GM18909 (cell line): Measurements from ENCODE around the gene POU6F2.
"Not testable (repeated sequence)": the region's sequence is repeated elsewhere in the genome, so short reads cannot be mapped to it uniquely, and the experiment has no call there.

Experiments
- ATAC-seq: cut with Tn5 transposase; IDR thresholded peaks from one replicate; pipeline ENCODE4 v1.9.1; 2021; ENCODE audit warnings: mild to moderate bottlenecking; ENCODE audit not compliant: unreplicated experiment, poor library complexity

POU6F2 gene, protein sequence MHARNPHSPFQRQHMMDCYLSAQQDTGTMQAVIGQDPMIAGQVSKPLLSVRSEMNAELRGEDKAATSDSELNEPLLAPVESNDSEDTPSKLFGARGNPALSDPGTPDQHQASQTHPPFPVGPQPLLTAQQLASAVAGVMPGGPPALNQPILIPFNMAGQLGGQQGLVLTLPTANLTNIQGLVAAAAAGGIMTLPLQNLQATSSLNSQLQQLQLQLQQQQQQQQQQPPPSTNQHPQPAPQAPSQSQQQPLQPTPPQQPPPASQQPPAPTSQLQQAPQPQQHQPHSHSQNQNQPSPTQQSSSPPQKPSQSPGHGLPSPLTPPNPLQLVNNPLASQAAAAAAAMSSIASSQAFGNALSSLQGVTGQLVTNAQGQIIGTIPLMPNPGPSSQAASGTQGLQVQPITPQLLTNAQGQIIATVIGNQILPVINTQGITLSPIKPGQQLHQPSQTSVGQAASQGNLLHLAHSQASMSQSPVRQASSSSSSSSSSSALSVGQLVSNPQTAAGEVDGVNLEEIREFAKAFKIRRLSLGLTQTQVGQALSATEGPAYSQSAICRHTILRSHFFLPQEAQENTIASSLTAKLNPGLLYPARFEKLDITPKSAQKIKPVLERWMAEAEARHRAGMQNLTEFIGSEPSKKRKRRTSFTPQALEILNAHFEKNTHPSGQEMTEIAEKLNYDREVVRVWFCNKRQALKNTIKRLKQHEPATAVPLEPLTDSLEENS

DNA sequence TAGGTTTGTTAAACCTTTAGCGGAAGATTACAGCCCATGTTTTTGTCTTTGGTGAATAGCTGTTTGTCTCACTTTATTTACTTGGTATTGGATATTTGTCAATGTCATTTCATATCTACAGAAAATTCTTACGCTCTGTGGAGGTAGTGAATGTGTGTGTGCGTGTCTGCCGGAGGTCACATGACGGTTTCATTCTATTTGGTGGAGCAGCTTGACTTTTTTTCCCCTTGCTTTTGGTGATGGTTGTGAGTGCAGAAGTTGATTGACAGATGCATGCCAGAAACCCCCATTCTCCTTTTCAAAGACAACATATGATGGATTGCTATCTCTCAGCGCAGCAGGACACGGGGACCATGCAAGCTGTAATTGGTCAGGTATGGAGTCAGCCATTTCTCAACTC lies at the start of gene POU6F2:
Gene POU6F2 (plus strand): TSS at position 225 of the 400 bp plus-strand sequence. CDS start 45 bp downstream, at position 270.
- ATAC-seq: no peak

DNA sequence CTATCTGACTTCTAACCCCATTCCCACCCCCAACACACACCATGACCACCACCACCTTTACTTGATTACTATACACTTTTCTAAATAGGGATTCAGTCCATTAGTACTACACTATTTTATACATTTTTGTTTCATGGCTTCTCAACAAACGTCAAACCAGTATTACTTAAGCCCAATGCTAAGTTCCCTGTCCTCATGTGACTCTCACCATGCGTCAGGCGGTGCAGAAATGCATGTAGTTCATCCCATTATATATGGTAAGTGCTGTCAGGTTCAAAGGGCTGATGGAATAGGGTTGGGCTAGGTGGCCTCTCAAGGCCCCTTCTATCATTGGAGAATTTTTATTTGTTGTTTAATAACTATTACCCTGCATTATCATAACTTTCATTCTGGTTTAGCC lies 49.2 kb upstream of the POU6F2 start:
- no peak for ATAC-seq

DNA sequence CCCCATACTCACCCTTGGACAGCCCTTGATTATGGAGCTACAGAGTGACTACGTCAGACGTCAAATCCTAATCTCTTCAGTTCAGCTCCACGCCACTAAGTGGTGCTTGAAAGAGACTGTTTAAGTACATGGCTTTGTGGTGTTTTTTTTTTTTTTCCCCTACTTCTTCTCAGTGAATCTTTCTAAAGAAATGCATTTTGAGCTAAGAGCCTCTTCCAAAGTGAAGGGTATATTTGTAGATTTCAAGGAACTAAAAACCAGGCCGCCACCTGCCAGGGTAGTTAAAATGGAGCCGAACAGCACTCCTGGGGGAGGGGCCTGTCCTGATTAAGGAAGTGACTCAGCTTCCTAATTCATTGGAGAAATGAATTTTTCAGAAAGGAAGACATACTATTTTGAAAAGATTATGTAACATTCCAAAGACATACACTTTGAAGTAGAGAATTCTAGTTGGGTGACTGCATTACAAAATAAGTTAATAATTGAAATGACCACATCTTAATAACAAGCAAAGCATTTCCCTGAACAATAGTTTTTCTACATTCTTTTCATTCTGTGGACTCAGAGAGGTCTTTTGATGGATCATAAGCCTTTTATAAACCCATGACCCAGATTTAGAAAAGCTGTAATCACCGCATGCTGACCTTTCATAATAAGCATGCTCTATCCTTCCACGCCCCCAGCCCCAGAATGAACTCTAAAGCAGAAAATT lies 48.1 kb upstream of the POU6F2 start:
- no peak for ATAC-seq

DNA sequence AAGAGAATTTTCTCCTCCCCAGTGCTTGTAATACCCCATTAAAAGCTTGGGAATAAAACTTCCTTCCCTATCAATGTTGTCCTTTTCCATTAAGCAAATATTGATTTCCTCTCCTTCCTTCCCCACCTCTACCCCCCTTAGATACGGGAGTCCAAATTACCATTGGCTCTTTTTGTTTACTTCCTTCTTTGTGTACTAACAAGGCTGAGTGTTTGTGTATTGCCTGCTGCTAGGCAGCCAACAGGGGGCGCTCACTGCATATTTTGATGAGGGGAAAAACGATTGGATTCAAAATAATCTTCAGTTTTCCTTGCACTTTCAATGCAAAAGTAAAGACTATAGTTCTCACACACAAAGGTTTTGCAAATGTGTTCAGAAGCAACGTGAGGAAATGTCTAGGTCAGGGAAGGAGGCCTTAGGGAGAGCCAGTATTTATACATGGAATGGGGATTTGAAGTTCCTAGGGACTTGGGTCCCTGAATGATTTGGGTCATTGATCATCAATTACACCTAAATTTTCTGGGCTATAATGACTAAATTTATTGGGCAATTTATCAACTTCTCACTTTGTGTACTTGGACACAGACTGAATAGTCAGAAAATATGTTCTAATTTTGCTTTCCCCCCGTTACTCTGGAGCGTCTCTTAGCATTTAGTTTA lies 45.1 kb upstream of the POU6F2 start:
- peak; percentile 83 for ATAC-seq

DNA sequence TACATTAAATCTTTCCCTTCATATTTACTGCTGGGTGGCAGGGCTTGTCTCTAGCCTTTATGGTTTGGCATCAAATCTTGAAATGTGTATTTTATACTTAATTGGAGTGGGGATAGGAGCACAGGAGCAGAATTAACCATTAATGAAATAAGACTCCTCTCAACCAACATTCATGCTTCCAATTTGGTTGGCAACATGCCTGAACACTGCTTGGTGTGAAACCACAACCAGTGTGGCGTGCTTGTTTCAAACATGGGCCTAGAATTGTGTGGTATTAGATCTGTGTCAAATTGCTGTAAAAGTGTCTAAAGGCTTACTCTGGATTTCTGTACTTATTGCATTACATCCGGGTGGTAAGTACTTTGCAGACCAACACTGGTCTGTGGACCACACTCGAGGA lies 43.7 kb upstream of the POU6F2 start:
- no peak for ATAC-seq

DNA sequence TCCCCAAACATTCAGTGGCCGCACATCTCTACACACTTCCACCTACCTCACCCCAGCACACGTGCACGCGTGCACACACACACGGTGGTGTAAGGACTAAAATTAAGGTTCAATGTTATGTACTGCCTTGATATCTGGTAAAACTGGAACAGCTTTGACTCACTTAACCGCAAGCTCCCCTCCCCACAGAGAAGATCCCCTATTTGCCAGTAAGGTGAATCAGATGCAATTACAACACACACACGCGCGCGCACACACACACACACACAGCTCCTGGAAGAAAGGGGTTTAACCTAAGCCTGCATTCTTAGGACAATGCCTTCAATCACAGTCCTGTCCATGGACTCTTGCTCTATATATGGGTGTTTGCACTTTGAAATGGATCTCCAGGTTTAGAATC lies 43.2 kb upstream of the POU6F2 start:
- ATAC-seq: no peak

DNA sequence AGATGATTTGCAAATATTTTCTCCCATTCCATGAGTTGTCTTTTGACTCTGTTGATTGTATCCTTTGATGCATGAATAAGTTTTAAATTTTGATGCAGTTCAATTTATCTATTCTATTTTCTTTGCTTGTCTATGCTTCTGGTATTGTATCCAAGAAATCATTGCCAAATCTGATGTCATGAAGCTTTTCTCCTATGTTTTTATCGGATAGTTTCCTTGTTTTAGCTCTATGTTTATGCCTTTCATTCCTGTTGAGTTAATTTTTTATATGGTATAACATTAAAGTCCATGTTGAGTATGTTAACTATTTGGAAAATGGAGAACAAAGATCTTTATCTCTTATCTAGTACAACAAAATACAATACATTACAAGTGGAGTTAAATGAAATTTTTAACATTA lies 41.1 kb upstream of the POU6F2 start:
- ATAC-seq: no peak

DNA sequence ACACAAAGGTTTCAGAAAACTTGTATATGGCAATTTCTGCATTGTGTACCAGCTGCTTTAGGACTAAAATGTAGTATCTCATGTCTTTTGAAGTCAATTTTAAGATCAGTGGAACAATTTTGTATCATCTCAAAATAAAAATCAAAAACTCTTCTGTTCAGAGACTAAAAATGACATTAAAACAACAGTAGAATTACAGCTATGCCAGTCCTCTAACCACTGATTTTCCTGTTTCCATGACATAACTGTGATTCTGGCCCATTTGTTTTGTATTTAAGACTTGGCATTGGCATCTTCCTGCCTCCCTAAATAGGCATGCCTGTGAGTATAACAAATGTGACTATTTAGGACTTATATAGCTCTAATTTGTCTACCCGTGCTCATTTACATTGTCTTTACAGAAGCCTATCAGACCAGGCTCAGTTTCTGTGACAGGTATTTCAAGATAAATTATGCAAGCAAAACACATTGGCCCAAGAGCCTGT lies 39.7 kb upstream of the POU6F2 start:
- no peak for ATAC-seq

DNA sequence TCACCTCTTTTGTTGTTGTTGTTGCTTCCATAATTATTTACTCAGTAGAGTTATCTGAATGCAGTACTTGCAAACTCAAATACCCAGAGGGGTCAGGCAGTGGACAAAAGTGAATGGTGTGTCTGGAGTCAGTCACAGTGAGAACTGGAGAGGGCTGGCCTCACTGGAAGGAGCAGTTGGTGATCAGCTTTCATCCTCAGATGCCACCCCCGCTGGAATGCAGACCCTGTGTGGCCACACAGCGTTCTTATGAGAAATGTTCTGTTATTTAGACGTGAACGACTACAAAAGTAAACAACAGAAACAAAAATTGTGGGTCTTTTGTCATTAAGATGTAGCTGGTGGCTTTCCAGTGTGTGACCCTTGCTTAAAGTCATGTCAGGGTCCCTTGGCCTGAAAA lies 39.1 kb upstream of the POU6F2 start:
- no peak for ATAC-seq

DNA sequence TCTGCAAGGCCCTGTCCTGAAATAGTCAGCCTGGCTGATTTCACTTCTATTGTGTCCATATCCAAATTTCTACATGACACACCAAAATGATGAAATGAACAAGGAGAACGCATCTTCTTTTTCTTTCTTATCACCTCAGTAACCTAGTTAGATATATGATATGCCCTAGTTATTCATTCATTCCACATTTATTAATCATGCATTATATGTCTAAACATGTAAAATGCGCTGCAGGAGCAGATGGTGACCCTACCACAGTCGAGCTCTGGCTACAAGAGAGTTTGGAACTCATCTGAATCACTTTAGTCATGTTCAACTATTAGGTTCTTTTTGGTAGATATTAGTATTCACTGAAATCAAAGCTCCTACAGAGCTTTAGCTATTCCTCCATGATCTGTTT lies 36.9 kb upstream of the POU6F2 start:
- no peak for ATAC-seq

DNA sequence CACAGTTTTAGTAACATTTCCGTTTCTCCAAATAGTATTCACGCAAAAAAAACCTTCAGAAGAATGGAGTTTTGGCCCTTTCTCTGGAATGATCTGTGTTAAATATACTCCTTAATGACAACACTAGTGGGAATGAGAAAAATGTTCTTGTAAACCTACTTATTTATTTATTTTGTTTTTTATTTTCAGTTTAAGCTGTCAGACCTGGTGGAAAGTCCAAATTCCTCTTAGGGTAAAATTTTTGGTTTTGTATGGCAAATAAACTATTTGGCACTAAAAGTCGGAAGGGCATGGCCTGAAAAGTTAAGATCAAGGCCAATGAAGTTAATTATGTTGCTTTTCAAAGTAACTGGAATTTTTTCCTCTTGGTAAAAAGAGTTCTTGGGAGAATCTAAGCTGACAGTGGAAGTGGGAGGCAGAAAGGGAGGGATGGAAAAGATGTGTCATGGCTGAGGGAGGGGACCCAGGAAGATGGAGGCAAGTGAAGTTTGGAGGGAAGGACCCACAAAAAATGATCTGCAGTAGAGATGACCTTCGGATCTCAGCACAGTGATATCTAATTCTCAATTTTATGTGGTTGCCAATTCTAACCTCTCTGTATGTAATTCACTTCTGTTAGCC lies 35.2 kb upstream of the POU6F2 start:
- ATAC-seq: no peak

DNA sequence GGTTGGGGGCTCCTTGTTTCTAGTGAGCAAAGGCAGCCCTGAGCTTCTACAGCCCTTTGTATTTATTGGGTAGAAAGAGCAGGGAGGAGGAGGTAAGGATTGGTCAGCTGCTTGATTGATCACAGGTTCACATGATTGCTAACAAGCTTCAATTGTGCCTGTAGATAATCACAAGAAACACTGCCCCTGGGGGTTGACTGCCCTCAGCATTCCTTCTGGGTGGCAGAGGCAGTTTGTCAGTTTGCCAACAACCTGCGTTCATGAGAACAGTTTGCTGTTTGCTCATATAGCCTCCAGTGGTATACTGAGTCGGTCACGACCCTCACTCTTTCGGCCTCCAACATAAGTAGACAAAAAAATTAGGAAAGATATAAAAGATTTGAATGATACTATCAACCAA lies 30.2 kb upstream of the POU6F2 start:
- ATAC-seq: not testable (repeated sequence)

DNA sequence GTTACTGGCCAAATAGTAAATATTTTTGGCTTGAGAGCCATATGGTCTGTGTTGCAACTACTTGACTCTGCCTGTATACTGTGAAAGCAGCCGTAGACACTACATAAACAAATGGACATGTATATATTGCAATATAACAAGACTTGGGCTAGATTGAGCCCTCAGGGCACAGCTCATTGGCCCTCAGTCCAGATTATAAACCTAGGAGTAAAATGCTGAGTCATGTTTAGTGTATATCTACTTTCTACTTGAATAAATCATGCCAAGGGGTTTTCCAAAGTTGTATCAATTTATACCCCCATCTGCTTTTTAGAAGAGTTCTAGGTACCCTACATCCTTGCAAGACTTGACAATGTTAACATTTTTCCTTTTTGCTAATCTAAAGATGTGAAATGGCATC lies 27.4 kb upstream of the POU6F2 start:
- no peak for ATAC-seq

DNA sequence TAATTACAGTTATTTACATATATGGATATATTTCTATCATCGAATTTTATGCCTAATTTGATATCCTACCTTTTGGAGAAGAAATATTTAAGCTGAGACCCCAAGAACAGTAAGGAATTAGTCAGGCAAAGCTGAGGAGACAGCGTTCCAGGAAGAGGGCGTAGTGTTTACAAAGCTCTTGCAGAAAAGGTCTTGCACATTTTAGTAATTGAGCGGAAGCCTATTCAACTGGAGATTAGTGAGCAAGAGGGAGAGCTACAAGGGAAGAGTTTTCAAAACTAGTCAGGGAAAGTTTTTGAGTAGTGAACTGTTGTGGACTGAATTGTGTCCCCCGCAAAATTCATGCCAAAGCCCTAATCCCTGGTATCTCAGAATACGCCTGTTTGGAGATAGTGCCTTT lies 26.5 kb upstream of the POU6F2 start:
- ATAC-seq: no peak

DNA sequence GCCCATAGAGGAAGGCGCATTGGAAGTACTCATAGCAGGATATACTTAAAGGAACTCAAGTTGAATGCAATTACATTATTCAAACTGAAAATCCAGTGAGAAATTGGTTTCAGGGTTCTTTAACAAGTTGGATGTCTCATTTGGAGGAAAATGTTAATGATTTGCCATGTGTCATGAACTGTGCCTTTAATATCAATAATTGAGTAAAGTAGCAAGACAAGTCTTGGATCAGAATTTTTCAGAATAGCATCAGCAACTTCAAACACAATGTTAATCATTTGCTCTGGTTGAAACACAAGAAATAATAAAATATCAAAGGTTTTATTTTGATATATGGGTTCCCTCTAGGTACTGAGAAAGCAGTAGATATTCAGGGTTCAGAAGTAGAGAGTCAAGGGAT lies 24.5 kb upstream of the POU6F2 start:
- no peak for ATAC-seq

DNA sequence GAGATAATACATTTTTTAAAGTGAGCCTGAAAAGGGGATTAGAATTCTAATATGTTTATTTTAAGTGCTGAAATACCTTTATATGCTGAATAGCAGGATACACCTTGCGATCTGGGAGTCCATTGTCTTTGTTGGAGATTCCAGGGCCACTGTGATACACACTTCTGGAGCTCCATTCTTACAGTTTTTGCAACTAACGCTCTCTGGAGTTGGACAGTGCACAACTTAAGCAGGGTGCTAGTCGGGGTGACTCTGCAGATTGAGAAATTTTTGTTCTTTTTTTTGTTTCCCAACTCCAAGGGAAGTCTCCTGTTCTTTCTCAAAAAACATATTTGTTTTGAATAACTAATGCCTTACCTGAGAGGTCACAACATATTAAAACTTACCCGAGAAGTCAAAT lies 23.7 kb upstream of the POU6F2 start:
- no peak for ATAC-seq

DNA sequence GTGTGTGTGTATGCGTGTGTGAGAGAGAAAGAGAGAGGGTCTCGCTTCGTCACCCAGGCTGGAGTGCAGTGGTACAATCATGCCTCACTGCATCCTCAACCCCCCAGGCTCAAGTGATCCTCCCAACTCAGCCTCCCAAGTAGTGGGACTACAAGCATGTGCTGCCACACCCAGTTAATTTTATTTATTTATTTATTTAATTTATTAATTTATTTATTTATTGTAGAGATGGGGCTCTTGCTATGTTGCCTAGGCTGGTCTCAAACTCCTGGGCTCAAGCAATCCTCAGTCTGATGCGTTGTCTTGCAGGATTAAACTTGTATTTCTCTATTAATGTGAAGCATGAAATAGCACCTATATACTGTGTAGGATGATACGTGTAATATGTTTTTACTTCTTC lies 21.8 kb upstream of the POU6F2 start:
- ATAC-seq: no peak

DNA sequence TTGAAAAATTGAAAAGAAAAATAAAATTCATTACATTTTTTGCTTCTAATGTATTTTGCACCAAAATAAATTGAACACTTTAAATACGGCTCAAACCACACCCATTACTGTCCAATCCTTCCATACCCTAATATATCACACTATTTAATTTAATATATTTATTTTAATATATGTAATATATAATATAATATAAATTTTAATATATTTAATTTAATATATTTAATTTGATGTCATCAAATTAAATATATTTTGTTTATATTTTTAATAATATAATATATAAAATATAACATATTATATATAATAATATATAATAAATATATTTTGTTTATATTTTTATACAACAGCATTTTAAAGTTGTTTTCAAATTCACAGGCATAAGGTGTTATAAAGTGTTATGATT lies 15.7 kb upstream of the POU6F2 start:
- no peak for ATAC-seq

DNA sequence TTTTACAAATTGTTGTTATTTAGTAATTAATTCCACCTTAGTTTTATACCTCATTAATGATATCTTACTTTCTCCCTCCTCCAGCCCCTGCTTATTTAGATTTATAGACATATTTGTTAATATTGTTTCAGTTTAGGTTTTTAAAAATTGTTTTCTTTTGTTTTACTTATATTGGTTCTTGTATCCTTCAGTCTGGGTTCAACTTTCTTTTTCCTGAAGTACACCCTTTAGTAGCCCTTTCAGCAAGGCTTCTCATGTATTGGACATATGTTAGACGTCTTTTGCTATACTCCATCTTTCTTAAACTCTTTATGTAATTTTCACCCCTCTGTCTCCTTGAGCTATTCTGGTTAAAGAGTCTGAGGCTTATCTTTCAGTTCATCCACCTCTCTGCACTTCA lies 12.8 kb upstream of the POU6F2 start:
- ATAC-seq: no peak

DNA sequence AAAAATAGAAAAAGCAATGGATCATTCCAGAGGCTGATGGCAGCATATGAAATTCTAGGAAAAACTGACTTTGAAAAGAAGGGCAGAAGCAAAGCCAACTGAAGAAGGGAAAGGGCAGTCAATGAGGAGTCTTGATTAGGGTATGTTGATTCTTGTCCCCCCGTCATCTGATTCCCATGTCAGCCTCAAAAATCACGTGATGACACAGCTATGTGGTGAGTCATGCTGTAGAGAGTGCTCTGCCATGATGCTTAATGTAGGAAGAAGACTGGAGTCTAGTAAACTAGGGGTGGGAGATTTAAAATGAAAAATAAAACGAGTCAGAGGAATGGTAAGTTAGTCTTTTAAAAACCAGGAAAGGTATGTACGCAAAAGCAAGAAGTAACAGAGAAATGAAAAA lies 3.9 kb upstream of the POU6F2 start:
- ATAC-seq: no peak
